Activated B cell treated with CpG ODN at 0.5 μM for 24 hours (primary cell): ENCODE results near the gene ABCA7. TPM values are rescaled to one million over a fixed set of nuclear protein-coding genes. Genes with fewer than 3 reads are reported as not detected.
"Not testable (repeated sequence)": the region's sequence is repeated elsewhere in the genome, so short reads cannot be mapped to it uniquely, and the experiment has no call there.

Source experiments
- ATAC-seq: fragments of 200-7000 bp; cut with Tn5 transposase; one replicate; pipeline ENCODE4 v1.10.0; 2021; ENCODE audit warnings: low read depth, mild to moderate bottlenecking, moderate library complexity
- CTCF ChIA-PET: fragments of 350-600 bp; sonication (Branson Sonifier 250); formaldehyde crosslinking; loops from one replicate; lab custom pipeline; 2021; ENCODE audit warnings: antibody characterized with exemption; lab: Charles Lee
- POLR2A ChIA-PET: fragments of 350-600 bp; sonication (Branson Sonifier 250); formaldehyde crosslinking; loops from one replicate; lab custom pipeline; 2021; ENCODE audit warnings: antibody characterized with exemption; lab: Charles Lee
- DNase-seq: peaks from one replicate; pipeline ENCODE4 v3.0.0; 2022
- H3K27ac Mint-ChIP-seq: one replicate; pipeline ENCODE4 v1.8.0; 2020; ENCODE audit warnings: mixed read lengths
- H3K27me3 Mint-ChIP-seq: one replicate; pipeline ENCODE4 v1.8.0; 2021; ENCODE audit warnings: mixed read lengths
- H3K36me3 Mint-ChIP-seq: one replicate; pipeline ENCODE4 v1.8.0; 2021; ENCODE audit warnings: low read depth, mixed read lengths
- H3K4me1 Mint-ChIP-seq: one replicate; pipeline ENCODE4 v1.8.0; 2021; ENCODE audit warnings: mixed read lengths
- H3K4me3 Mint-ChIP-seq: one replicate; pipeline ENCODE4 v1.8.0; 2020; ENCODE audit warnings: mild to moderate bottlenecking, mixed read lengths
- H3K9me3 Mint-ChIP-seq: one replicate; pipeline ENCODE4 v1.8.0; 2020; ENCODE audit warnings: mixed read lengths
- intact Hi-C: fragments of 100-400 bp; cut with micrococcal nuclease; formaldehyde crosslinking; loops from one replicate; pipeline ENCODE4 v1.15.1; 2024
- total RNA-seq: library from RNA; stranded (reverse); gene quantifications from 2 replicates; pipeline ENCODE4 v1.2.3, GENCODE V29; 2022
- TF ChIP-seq, protein P1 (sequence below): fragments of 200-600 bp; IDR thresholded peaks from one replicate; pipeline ENCODE4 v1.8.0; 2022; ENCODE audit warnings: antibody characterized with exemption, mild to moderate bottlenecking

The ABCA7 gene
- total RNA-seq, 1 donor from 2014 or later: 188 TPM

DNA sequence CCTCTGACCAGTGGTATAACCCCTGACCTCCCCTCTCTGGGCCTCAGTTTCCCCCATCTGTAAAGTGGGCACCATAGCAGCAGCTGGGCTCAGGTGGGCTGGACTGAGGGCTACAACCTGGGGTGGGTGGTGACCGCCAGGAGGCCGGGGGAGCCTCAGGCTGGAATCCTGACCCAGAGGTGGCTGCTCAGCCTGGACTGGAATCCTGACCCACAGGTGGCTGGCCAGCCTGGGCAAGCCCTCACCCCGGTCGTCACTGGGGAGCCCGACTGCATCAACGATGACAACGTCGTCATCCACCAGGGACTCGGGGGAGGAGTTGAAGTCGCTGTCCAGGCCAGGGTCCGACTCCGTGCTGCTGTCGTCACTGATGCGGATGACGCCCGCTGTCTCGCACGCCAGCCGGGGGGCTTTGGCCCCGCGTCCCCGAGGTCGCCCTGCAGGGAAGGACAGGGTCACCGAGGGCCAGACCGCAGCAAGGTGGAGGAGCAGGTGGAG lies 74.1 kb downstream of the ABCA7 start:
- TF ChIP-seq, protein P1, sequence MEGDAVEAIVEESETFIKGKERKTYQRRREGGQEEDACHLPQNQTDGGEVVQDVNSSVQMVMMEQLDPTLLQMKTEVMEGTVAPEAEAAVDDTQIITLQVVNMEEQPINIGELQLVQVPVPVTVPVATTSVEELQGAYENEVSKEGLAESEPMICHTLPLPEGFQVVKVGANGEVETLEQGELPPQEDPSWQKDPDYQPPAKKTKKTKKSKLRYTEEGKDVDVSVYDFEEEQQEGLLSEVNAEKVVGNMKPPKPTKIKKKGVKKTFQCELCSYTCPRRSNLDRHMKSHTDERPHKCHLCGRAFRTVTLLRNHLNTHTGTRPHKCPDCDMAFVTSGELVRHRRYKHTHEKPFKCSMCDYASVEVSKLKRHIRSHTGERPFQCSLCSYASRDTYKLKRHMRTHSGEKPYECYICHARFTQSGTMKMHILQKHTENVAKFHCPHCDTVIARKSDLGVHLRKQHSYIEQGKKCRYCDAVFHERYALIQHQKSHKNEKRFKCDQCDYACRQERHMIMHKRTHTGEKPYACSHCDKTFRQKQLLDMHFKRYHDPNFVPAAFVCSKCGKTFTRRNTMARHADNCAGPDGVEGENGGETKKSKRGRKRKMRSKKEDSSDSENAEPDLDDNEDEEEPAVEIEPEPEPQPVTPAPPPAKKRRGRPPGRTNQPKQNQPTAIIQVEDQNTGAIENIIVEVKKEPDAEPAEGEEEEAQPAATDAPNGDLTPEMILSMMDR: no peak
- intact Hi-C loops: loop anchor here (1.0 to 5.0 kb wide), 3 partner anchors 19 to 126 kb away; no protein-coding TSS in a partner anchor
- ATAC-seq (no peak), DNase-seq (no peak)
- Mint-ChIP-seq H3K4me1 (peaks cover 5% of the 10 kb centered on the region), H3K27me3 (no peaks in the 10 kb centered on the region), H3K9me3 (no peaks in the 10 kb centered on the region), H3K36me3 (peaks cover 34% of the 10 kb centered on the region), H3K27ac (no peak overlapping the region), H3K4me3 (no peak overlapping the region)
- CTCF ChIA-PET: interaction anchor here (0.6 to 2.3 kb wide), 16 partner anchors 10 to 130 kb away, joined by 3 to 24 read pairs (median 5); partner anchors contain the start of genes ATP5F1D, SBNO2 and WDR18
- POLR2A ChIA-PET: interaction anchor here (0.5 to 1.6 kb wide), 13 partner anchors 10 to 155 kb away, joined by 3 to 13 read pairs (median 5); partner anchors contain the start of genes CIRBP and GPX4

DNA sequence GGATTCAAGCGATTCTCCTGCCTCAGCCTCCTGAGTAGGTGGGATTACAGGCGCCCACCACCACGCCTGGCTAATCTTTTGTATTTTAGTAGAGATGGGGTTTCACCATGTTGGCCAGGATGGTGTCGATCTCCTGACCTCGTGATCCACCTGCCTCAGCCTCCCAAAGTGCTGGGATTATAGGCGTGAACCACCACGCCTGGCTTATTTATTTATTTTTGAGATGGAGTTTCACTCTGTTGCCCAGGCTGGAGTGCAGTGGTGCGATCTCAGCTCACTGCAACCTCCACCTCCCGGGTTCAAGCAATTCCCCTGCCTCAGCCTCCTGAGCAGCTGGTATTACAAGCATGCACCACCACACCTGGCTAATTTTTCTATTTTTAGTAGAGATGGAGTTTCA lies 74.8 kb downstream of the ABCA7 start:
- H3K27ac Mint-ChIP-seq, H3K9me3 Mint-ChIP-seq, POLR2A ChIA-PET, H3K4me1 Mint-ChIP-seq, CTCF ChIA-PET, ATAC-seq, H3K27me3 Mint-ChIP-seq, H3K4me3 Mint-ChIP-seq, DNase-seq: not testable (repeated sequence)
- H3K36me3 Mint-ChIP-seq: peaks cover 36% of the 10 kb centered on the region
- intact Hi-C loops: loop anchor here (5.0 kb wide), 1 partner anchor 78 kb away; no protein-coding TSS in a partner anchor

Other genes with a start within 250 kb of the ABCA7 start
- gene PTBP1, start 242.7 kb upstream of the ABCA7 start, total RNA-seq: 404 and 417 TPM in 2 replicates
- not detected in 2 replicates for gene PLPPR3, start 218.2 kb upstream of the ABCA7 start, total RNA-seq
- gene AZU1, start 212.3 kb upstream of the ABCA7 start, total RNA-seq: 0.20 and 1.3 TPM in 2 replicates
- not detected in 2 replicates for gene PRTN3, start 199.1 kb upstream of the ABCA7 start, total RNA-seq
- not detected in 2 replicates for gene ELANE, start 187.8 kb upstream of the ABCA7 start, total RNA-seq
- gene CFD, start 180.4 kb upstream of the ABCA7 start, total RNA-seq: 0.54 TPM in 1 of 2 replicates, not detected in the other
- 76.1 and 79.3 TPM in 2 replicates for gene MED16, start 146.9 kb upstream of the ABCA7 start, total RNA-seq
- not detected in 2 replicates for gene RNU6-9, start 146.6 kb upstream of the ABCA7 start, total RNA-seq
- 174 and 189 TPM in 2 replicates for gene R3HDM4, start 126.9 kb upstream of the ABCA7 start, total RNA-seq
- 0.49 TPM in 2 replicates for gene KISS1R, start 122.8 kb upstream of the ABCA7 start, total RNA-seq
- gene ARID3A, start 114.1 kb upstream of the ABCA7 start, total RNA-seq: 67.7 and 74.9 TPM in 2 replicates
- gene WDR18, start 55.8 kb upstream of the ABCA7 start, total RNA-seq: 66.5 and 84.7 TPM in 2 replicates
- gene GRIN3B, start 39.7 kb upstream of the ABCA7 start, total RNA-seq: 0.11 TPM in 1 of 2 replicates, not detected in the other
- 223 and 257 TPM in 2 replicates for gene TMEM259, start 19.0 kb upstream of the ABCA7 start, total RNA-seq
- not detected in 2 replicates for gene RNU6-2, start 18.6 kb upstream of the ABCA7 start, total RNA-seq
- gene CNN2, start 13.5 kb upstream of the ABCA7 start, total RNA-seq: 352 and 371 TPM in 2 replicates
- gene ARHGAP45, start 27.1 kb downstream of the ABCA7 start, total RNA-seq: 266 and 312 TPM in 2 replicates
- 173 and 184 TPM in 2 replicates for gene POLR2E, start 55.3 kb downstream of the ABCA7 start, total RNA-seq
- gene GPX4, start 63.9 kb downstream of the ABCA7 start, total RNA-seq: 213 and 218 TPM in 2 replicates
- 111 and 127 TPM in 2 replicates for gene SBNO2, start 134.2 kb downstream of the ABCA7 start, total RNA-seq
- gene STK11, start 165.7 kb downstream of the ABCA7 start, total RNA-seq: 62.0 and 67.6 TPM in 2 replicates
- gene CBARP, start 197.9 kb downstream of the ABCA7 start, total RNA-seq: 0.29 and 0.64 TPM in 2 replicates
- 172 and 185 TPM in 2 replicates for gene ATP5F1D, start 201.6 kb downstream of the ABCA7 start, total RNA-seq
- 64.5 and 68.4 TPM in 2 replicates for gene MIDN, start 208.5 kb downstream of the ABCA7 start, total RNA-seq
- 399 and 400 TPM in 2 replicates for gene CIRBP, start 229.2 kb downstream of the ABCA7 start, total RNA-seq
- 47.9 and 52.0 TPM in 2 replicates for gene FAM174C, start 235.4 kb downstream of the ABCA7 start, total RNA-seq
- not detected in 2 replicates for gene EFNA2, start 245.8 kb downstream of the ABCA7 start, total RNA-seq